ENCODE results near the gene SLC38A3.

DNA sequence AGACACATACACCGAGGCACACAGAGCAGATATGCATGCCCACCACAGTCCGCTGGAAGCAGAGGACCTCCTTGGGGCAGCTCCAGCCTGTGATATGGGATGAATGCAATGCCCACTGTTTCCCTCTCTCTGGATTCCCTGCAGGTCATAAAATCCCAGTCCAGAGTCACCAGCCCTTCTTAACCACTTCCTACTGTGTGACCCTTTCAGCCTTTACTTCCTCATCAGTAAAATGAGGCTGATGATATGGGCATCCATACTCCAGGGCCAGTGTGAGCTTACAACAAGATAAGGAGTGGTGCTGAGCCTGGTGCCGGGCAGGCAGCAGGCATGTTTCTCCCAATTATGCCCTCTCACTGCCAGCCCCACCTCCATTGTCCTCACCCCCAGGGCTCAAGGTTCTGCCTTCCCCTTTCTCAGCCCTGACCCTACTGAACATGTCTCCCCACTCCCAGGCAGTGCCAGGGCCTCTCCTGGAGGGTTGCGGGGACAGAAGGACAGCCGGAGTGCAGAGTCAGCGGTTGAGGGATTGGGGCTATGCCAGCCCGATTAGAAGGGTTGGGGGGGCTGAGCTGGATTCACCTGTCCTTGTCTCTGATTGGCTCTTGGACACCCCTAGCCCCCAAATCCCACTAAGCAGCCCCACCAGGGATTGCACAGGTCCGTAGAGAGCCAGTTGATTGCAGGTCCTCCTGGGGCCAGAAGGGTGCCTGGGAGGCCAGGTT lies 14.0 kb upstream of the SLC38A3 start, which contains the start of gene GNAT1:
- TF ChIP-seq CTCF (IDR thresholded peaks at IDR 0.05; ENCODE audit: low read depth, low read length) = no peak
- no peak for TF ChIP-seq POLR2A (IDR thresholded peaks at IDR 0.05; ENCODE audit: extremely low read depth, insufficient read length)
- TF ChIP-seq, protein P1, sequence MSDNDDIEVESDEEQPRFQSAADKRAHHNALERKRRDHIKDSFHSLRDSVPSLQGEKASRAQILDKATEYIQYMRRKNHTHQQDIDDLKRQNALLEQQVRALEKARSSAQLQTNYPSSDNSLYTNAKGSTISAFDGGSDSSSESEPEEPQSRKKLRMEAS (IDR thresholded peaks at IDR 0.05; ENCODE audit: low read depth, low read length) = no peak

Measured in NB4 (cell line).